ENCODE results near the gene ZBTB24. TPM values are rescaled to one million over a fixed set of nuclear protein-coding genes. Genes with fewer than 3 reads are reported as not detected.

ZBTB24 gene
- total and polyA plus RNA-seq, 4 donors = 1.2 to 3.9 (median 2.2) TPM

DNA sequence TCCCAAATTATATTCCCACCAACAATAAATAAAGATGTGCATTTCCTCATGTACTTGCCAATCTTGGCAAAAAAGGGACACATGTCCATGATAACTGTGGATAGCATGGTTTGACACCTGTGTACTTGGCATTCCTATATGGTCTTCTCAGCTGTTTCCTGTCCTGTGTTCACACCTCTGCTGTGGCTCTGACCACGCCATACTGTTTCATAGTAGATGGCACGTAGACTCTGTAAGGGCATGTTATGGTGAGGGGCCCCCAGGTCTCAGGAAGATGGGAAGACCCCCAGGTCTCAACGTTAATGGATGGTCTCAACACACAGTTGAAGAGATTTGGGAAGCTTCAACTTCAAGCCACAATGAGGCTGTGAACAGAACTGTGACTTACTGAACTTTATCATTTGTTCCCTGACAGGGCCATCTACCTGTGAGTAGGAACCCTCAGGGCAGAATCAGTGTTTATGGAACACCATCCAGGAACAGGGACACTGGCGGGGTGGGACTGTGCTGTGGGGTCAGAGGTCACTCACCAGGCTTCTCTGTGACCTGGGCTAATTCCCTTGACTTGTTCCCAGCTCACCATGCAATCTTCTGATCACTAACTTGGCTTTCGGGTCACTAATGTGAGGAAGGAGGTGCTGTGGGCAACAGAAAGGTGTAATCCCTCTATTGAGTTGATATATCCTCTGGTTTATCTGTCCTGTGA, 11.8 kb downstream of the ZBTB24 start:
- WGBS = 91% methylated on average over 5 of the region's 5 CpGs
- H3K4me1 ChIP-seq (ENCODE audit: control insufficient read depth in 4 of 4, insufficient read depth in 4 of 4, low read length in 3 of 4) = peaks cover 0 to 6% (median 1%) of the 10 kb centered on the region in 4 donors
- no peak for DNase-seq (ENCODE audit: low spot score)

More for the DNA sequence above, 11.8 kb downstream of the ZBTB24 start:
- Histone ChIP-seq H3K9ac (ENCODE audit: low read depth in 1 of 2, low read length in 2 of 2) (no peak overlapping the region), H3K4me3 (ENCODE audit: low read depth in 1 of 3, low read length in 3 of 3) (no peak overlapping the region), H3K27ac (ENCODE audit: low read depth in 1 of 2, low read length in 2 of 2) (no peak overlapping the region), H3K36me3 (ENCODE audit: control insufficient read depth in 4 of 4, insufficient read depth in 3 of 4, low read depth in 1 of 4, low read length in 3 of 4) (peaks cover 8 to 45% (median 36%) of the 10 kb centered on the region in 4 donors), H3K9me3 (ENCODE audit: control insufficient read depth in 4 of 4, low read length in 3 of 4) (no peaks in the 10 kb centered on the region), H3K27me3 (ENCODE audit: control insufficient read depth in 4 of 4, insufficient read depth in 4 of 4, low read length in 3 of 4) (no peaks in the 10 kb centered on the region)
- no peak for TF ChIP-seq HNF4G (IDR thresholded peaks at IDR 0.05)
- no peak for TF ChIP-seq YY1 (IDR thresholded peaks at IDR 0.05)
- TF ChIP-seq, protein P1, sequence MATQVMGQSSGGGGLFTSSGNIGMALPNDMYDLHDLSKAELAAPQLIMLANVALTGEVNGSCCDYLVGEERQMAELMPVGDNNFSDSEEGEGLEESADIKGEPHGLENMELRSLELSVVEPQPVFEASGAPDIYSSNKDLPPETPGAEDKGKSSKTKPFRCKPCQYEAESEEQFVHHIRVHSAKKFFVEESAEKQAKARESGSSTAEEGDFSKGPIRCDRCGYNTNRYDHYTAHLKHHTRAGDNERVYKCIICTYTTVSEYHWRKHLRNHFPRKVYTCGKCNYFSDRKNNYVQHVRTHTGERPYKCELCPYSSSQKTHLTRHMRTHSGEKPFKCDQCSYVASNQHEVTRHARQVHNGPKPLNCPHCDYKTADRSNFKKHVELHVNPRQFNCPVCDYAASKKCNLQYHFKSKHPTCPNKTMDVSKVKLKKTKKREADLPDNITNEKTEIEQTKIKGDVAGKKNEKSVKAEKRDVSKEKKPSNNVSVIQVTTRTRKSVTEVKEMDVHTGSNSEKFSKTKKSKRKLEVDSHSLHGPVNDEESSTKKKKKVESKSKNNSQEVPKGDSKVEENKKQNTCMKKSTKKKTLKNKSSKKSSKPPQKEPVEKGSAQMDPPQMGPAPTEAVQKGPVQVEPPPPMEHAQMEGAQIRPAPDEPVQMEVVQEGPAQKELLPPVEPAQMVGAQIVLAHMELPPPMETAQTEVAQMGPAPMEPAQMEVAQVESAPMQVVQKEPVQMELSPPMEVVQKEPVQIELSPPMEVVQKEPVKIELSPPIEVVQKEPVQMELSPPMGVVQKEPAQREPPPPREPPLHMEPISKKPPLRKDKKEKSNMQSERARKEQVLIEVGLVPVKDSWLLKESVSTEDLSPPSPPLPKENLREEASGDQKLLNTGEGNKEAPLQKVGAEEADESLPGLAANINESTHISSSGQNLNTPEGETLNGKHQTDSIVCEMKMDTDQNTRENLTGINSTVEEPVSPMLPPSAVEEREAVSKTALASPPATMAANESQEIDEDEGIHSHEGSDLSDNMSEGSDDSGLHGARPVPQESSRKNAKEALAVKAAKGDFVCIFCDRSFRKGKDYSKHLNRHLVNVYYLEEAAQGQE (IDR thresholded peaks at IDR 0.05) = no peak
- TF ChIP-seq RAD21 (IDR thresholded peaks at IDR 0.05) = no peak
- no peak for TF ChIP-seq NR2F2 (IDR thresholded peaks at IDR 0.05)
- no peak for TF ChIP-seq JUND (IDR thresholded peaks at IDR 0.05)
- TF ChIP-seq FOXA2 (IDR thresholded peaks at IDR 0.05) = no peak
- TF ChIP-seq, protein P2, sequence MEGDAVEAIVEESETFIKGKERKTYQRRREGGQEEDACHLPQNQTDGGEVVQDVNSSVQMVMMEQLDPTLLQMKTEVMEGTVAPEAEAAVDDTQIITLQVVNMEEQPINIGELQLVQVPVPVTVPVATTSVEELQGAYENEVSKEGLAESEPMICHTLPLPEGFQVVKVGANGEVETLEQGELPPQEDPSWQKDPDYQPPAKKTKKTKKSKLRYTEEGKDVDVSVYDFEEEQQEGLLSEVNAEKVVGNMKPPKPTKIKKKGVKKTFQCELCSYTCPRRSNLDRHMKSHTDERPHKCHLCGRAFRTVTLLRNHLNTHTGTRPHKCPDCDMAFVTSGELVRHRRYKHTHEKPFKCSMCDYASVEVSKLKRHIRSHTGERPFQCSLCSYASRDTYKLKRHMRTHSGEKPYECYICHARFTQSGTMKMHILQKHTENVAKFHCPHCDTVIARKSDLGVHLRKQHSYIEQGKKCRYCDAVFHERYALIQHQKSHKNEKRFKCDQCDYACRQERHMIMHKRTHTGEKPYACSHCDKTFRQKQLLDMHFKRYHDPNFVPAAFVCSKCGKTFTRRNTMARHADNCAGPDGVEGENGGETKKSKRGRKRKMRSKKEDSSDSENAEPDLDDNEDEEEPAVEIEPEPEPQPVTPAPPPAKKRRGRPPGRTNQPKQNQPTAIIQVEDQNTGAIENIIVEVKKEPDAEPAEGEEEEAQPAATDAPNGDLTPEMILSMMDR (IDR thresholded peaks at IDR 0.05; ENCODE audit: low read depth, low read length, missing input control) = no peak
- no peak for TF ChIP-seq TAF1 (conservative IDR thresholded peaks at IDR 0.05)
- TF ChIP-seq GABPA (IDR thresholded peaks at IDR 0.05 in 1 of 2, conservative IDR thresholded peaks at IDR 0.05 in 1 of 2) = no peak
- no peak for TF ChIP-seq EGR1 (IDR thresholded peaks at IDR 0.05; ENCODE audit: low read depth in 2 of 2)
- no peak for TF ChIP-seq RXRA (IDR thresholded peaks at IDR 0.05)
- no peak for TF ChIP-seq ATF3 (IDR thresholded peaks at IDR 0.05)
- no peak for TF ChIP-seq HNF4A (conservative IDR thresholded peaks at IDR 0.05)
- no peak for TF ChIP-seq ZBTB33 (IDR thresholded peaks at IDR 0.05)
- TF ChIP-seq SP1 (IDR thresholded peaks at IDR 0.05) = no peak
- no peak for TF ChIP-seq FOXA1 (IDR thresholded peaks at IDR 0.05)
- TF ChIP-seq, protein P3, sequence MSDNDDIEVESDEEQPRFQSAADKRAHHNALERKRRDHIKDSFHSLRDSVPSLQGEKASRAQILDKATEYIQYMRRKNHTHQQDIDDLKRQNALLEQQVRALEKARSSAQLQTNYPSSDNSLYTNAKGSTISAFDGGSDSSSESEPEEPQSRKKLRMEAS (IDR thresholded peaks at IDR 0.05) = no peak
